K562 (cell line): Measurements from ENCODE around the gene OR2V1. TPM values are rescaled to one million over a fixed set of nuclear protein-coding genes. Genes with fewer than 3 reads are reported as not detected.

Experiments
- BHLHE40 ChIP-seq: IDR thresholded peaks from 2 replicates; pipeline ENCODE4 v1.6.1; 2011; ENCODE audit warnings: low read length, improper control_type of control experiment
- BRD9 ChIP-seq: fragments of 450-650 bp; IDR thresholded peaks from 2 replicates; pipeline ENCODE4 v1.6.1; 2018; ENCODE audit warnings: low read depth; ENCODE audit not compliant: partially characterized antibody
- EP300 ChIP-seq: IDR thresholded peaks from 2 replicates; pipeline ENCODE4 v1.6.1; 2012; ENCODE audit warnings: low read length, improper control_type of control experiment
- GABPB1 ChIP-seq: sonication (generic); formaldehyde crosslinking; IDR thresholded peaks from 2 replicates; pipeline ENCODE4 v1.8.0; 2022; ENCODE audit warnings: mild to moderate bottlenecking, missing genetic modification reagents
- MEF2A ChIP-seq: IDR thresholded peaks from 2 replicates; pipeline ENCODE4 v1.6.1; 2011; ENCODE audit warnings: low read depth, mild to moderate bottlenecking, low read length, moderate library complexity; ENCODE audit not compliant: control insufficient read depth
- NCOA4 ChIP-seq: fragments of 450-650 bp; IDR thresholded peaks from 2 replicates; pipeline ENCODE4 v1.6.1; 2018; ENCODE audit warnings: mild to moderate bottlenecking; ENCODE audit not compliant: partially characterized antibody
- POLR2H ChIP-seq: IDR thresholded peaks from 2 replicates; pipeline ENCODE4 v1.6.1; 2016; ENCODE audit warnings: missing genetic modification characterization, low read depth, mild to moderate bottlenecking, control low read depth, missing compliant biosample characterization, moderate library complexity
- polyA plus RNA-seq, 8 experiments: library from polyadenylated mRNA; depleted of rRNA in 4 of 8; stranded (reverse) in 5 of 8; unstranded in 3 of 8; fragments of >200 nt; fragmentation: Nextera tagmentation in 2 of 8; fragmentation: Illumina TruSeq in 1 of 8; extraction: Ambion mirVana in 2 of 8; extraction: Trizol in 1 of 8; gene quantifications; 2 replicates each; pipeline versions ENCODE4 v1.2.1 to v1.2.3, GENCODE V29; 2011 to 2014; ENCODE audit warnings: inconsistent platforms in 1 of 8, missing spikeins in 1 of 8
- total RNA-seq, 7 experiments: library from RNA; depleted of rRNA in 6 of 7; stranded (reverse); fragments of >200 nt in 6 of 7; fragmentation: Illumina TruSeq in 2 of 7; extraction: Trizol in 2 of 7; gene quantifications; 2 replicates each; pipeline versions ENCODE4 v1.2.1 to v1.2.3, GENCODE V29; 2011 to 2021; ENCODE audit warnings: low replicate concordance in 1 of 7
- TF ChIP-seq, protein P1 (sequence below), 3 experiments: IDR thresholded peaks in 2 of 3; conservative IDR thresholded peaks in 1 of 3; 2 replicates each; pipeline ENCODE4 v1.5.1; 2011 to 2012; ENCODE audit warnings: low read length in 3 of 3, mild to moderate bottlenecking in 3 of 3, control low read depth in 2 of 3, improper control_type of control experiment in 1 of 3, inconsistent platforms in 1 of 3, low read depth in 1 of 3, mixed read lengths in 1 of 3, moderate library complexity in 1 of 3; ENCODE audit not compliant: insufficient read depth in 2 of 3
- TF ChIP-seq, protein P2 (sequence below): fragments of 450-650 bp; formaldehyde crosslinking; IDR thresholded peaks from 2 replicates; pipeline ENCODE4 v1.4.0; 2020; ENCODE audit warnings: mild to moderate bottlenecking, moderate library complexity
- TF ChIP-seq, protein P3 (sequence below): sonication (generic); formaldehyde crosslinking; IDR thresholded peaks from 2 replicates; pipeline ENCODE4 v1.8.1; 2023; ENCODE audit warnings: mild to moderate bottlenecking, missing genetic modification reagents
- TF ChIP-seq, protein P4 (sequence below): fragments of 450-650 bp; IDR thresholded peaks from 2 replicates; pipeline ENCODE4 v1.7.1; 2018; ENCODE audit warnings: mild to moderate bottlenecking, low read depth; ENCODE audit not compliant: partially characterized antibody
- TF ChIP-seq, protein P5 (sequence below): sonication (generic); formaldehyde crosslinking; IDR thresholded peaks from 2 replicates; pipeline ENCODE4 v1.8.0; 2022; ENCODE audit warnings: mild to moderate bottlenecking, missing genetic modification reagents

The OR2V1 gene
- total and polyA plus RNA-seq, 9 of the 15 experiments (the other 6 are each of a cell fraction or from before 2014, with no cell fraction given): 0.04 to 0.28 (median 0.15) TPM; not detected in 5

DNA sequence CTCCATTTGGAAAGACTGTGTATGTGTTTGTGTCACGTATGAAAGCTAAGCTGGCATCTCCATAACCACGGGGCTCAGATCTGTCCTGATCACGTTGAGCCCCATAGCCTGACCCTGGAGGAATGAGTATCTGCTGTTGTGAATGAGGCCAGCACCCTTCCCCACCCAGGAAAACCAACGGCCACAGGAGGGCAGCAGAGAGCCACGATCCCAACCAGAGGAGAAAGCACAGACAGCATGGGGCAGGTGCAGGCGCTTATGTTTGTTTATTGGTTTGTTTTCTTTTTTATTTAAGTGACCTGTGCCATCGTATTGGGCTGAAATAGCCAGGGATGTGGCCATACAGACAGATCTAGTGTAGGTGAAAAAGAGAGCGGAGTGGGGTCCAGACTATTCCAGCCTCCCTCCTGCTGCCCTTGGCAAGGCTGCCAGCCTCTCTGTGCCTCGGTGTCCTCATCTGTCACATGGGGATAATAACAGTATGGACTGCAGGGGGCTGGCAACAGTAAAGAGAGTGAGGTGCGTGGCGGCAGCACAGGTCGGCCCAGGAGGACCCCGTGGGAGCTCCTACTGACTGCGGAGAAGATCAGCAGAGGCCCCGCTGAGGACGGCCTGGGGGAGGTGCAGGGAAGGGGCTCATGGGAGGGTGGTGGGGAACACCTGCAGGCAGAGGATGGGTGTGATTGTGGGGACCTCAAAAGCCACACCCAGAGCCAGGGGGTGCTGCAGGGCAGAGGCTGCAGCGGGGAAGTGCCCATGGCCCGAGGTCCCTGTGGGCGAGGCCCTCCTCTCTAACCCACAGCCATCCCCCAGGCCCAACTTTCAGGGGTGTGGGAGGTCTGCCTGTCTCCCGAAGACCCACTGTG lies 28.6 kb upstream of the OR2V1 start (continued):
- TF ChIP-seq, protein P1, sequence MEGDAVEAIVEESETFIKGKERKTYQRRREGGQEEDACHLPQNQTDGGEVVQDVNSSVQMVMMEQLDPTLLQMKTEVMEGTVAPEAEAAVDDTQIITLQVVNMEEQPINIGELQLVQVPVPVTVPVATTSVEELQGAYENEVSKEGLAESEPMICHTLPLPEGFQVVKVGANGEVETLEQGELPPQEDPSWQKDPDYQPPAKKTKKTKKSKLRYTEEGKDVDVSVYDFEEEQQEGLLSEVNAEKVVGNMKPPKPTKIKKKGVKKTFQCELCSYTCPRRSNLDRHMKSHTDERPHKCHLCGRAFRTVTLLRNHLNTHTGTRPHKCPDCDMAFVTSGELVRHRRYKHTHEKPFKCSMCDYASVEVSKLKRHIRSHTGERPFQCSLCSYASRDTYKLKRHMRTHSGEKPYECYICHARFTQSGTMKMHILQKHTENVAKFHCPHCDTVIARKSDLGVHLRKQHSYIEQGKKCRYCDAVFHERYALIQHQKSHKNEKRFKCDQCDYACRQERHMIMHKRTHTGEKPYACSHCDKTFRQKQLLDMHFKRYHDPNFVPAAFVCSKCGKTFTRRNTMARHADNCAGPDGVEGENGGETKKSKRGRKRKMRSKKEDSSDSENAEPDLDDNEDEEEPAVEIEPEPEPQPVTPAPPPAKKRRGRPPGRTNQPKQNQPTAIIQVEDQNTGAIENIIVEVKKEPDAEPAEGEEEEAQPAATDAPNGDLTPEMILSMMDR (IDR thresholded peaks at IDR 0.05 in 2 of 3, conservative IDR thresholded peaks at IDR 0.05 in 1 of 3; ENCODE audit: insufficient read depth in 2 of 3, low read depth in 1 of 3, low read length in 3 of 3): peak; percentile 96 to 97 (median 96)
- TF ChIP-seq, protein P2, sequence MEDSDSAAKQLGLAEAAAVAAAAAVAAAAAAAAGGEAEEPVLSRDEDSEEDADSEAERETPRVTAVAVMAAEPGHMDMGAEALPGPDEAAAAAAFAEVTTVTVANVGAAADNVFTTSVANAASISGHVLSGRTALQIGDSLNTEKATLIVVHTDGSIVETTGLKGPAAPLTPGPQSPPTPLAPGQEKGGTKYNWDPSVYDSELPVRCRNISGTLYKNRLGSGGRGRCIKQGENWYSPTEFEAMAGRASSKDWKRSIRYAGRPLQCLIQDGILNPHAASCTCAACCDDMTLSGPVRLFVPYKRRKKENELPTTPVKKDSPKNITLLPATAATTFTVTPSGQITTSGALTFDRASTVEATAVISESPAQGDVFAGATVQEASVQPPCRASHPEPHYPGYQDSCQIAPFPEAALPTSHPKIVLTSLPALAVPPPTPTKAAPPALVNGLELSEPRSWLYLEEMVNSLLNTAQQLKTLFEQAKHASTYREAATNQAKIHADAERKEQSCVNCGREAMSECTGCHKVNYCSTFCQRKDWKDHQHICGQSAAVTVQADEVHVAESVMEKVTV (CRISPR knock-in tag): peak; percentile 60
- TF ChIP-seq BHLHE40 (peak; percentile 66), NCOA4 (no peak), EP300 (peak; percentile 29; the same call in 1 of the 2 replicates), MEF2A (0 out of 2 replicates have a peak, but pooled peaks have one; percentile 24), POLR2H (tag) (no peak), GABPB1 (peak; percentile 50; the same call in 1 of the 2 replicates), BRD9 (peak; percentile 78)
- TF ChIP-seq, protein P3, sequence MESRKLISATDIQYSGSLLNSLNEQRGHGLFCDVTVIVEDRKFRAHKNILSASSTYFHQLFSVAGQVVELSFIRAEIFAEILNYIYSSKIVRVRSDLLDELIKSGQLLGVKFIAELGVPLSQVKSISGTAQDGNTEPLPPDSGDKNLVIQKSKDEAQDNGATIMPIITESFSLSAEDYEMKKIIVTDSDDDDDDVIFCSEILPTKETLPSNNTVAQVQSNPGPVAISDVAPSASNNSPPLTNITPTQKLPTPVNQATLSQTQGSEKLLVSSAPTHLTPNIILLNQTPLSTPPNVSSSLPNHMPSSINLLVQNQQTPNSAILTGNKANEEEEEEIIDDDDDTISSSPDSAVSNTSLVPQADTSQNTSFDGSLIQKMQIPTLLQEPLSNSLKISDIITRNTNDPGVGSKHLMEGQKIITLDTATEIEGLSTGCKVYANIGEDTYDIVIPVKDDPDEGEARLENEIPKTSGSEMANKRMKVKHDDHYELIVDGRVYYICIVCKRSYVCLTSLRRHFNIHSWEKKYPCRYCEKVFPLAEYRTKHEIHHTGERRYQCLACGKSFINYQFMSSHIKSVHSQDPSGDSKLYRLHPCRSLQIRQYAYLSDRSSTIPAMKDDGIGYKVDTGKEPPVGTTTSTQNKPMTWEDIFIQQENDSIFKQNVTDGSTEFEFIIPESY: peak; percentile 62
- TF ChIP-seq, protein P4, sequence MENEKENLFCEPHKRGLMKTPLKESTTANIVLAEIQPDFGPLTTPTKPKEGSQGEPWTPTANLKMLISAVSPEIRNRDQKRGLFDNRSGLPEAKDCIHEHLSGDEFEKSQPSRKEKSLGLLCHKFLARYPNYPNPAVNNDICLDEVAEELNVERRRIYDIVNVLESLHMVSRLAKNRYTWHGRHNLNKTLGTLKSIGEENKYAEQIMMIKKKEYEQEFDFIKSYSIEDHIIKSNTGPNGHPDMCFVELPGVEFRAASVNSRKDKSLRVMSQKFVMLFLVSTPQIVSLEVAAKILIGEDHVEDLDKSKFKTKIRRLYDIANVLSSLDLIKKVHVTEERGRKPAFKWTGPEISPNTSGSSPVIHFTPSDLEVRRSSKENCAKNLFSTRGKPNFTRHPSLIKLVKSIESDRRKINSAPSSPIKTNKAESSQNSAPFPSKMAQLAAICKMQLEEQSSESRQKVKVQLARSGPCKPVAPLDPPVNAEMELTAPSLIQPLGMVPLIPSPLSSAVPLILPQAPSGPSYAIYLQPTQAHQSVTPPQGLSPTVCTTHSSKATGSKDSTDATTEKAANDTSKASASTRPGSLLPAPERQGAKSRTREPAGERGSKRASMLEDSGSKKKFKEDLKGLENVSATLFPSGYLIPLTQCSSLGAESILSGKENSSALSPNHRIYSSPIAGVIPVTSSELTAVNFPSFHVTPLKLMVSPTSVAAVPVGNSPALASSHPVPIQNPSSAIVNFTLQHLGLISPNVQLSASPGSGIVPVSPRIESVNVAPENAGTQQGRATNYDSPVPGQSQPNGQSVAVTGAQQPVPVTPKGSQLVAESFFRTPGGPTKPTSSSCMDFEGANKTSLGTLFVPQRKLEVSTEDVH: no peak
- TF ChIP-seq, protein P5, sequence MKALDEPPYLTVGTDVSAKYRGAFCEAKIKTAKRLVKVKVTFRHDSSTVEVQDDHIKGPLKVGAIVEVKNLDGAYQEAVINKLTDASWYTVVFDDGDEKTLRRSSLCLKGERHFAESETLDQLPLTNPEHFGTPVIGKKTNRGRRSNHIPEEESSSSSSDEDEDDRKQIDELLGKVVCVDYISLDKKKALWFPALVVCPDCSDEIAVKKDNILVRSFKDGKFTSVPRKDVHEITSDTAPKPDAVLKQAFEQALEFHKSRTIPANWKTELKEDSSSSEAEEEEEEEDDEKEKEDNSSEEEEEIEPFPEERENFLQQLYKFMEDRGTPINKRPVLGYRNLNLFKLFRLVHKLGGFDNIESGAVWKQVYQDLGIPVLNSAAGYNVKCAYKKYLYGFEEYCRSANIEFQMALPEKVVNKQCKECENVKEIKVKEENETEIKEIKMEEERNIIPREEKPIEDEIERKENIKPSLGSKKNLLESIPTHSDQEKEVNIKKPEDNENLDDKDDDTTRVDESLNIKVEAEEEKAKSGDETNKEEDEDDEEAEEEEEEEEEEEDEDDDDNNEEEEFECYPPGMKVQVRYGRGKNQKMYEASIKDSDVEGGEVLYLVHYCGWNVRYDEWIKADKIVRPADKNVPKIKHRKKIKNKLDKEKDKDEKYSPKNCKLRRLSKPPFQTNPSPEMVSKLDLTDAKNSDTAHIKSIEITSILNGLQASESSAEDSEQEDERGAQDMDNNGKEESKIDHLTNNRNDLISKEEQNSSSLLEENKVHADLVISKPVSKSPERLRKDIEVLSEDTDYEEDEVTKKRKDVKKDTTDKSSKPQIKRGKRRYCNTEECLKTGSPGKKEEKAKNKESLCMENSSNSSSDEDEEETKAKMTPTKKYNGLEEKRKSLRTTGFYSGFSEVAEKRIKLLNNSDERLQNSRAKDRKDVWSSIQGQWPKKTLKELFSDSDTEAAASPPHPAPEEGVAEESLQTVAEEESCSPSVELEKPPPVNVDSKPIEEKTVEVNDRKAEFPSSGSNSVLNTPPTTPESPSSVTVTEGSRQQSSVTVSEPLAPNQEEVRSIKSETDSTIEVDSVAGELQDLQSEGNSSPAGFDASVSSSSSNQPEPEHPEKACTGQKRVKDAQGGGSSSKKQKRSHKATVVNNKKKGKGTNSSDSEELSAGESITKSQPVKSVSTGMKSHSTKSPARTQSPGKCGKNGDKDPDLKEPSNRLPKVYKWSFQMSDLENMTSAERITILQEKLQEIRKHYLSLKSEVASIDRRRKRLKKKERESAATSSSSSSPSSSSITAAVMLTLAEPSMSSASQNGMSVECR: peak; percentile 59; the same call in 1 of the 2 replicates
